SH-SY5Y (cell line): ENCODE data around the gene RGS21.

Experiments
- GATA2 ChIP-seq: IDR thresholded peaks from 2 replicates; pipeline ENCODE4 v1.6.1; 2011; ENCODE audit warnings: mild to moderate bottlenecking, low read depth, low read length
- GATA3 ChIP-seq: IDR thresholded peaks from 2 replicates; pipeline ENCODE4 v1.6.1; 2011; ENCODE audit warnings: low read depth, mild to moderate bottlenecking, low read length, moderate library complexity

RGS21 gene

GRCh38 chr1:192407206-192407605 is 90.4 kb downstream of the RGS21 start:
- TF ChIP-seq GATA3 (no peak), GATA2 (no peak)
